Endothelial cell of umbilical vein (primary cell): ENCODE data around the gene DPH2. TPM values are rescaled to one million over a fixed set of nuclear protein-coding genes. Genes with fewer than 3 reads are reported as not detected.

Source experiments
- BruUV-seq: library from RNA; stranded (reverse); fragments of 400-500 nt; replicated peaks from 2 replicates; lab custom pipeline; 2021; lab: Mats Ljungman, UMichigan
- CTCF ChIA-PET: fragments of 300-600, 350-600 bp; sonication (Branson Sonifier 250); formaldehyde crosslinking; loops from one replicate; lab custom pipeline; 2021; ENCODE audit warnings: antibody characterized with exemption, inconsistent platforms; lab: Charles Lee
- POLR2A ChIA-PET: fragments of 300-600, 350-600 bp; sonication (Branson Sonifier 250); formaldehyde crosslinking; loops from one replicate; lab custom pipeline; 2021; ENCODE audit warnings: antibody characterized with exemption, inconsistent platforms; lab: Charles Lee
- DNase-seq: peaks from one replicate; pipeline ENCODE4 v3.0.0-alpha.2; 2011; ENCODE audit warnings: low read depth, low spot score
- FAIRE-seq: peaks from 2 replicates; lab custom pipeline; 2011; peaks lifted over from hg19 to GRCh38; lab: Jason Lieb, UNC
- H2AFZ ChIP-seq: 2 replicates; pipeline ENCODE4 v1.6.0; 2012; ENCODE audit warnings: low read depth, low read length, control low read depth, inconsistent platforms
- H3K27ac ChIP-seq: 2 replicates; pipeline ENCODE4 v1.5.1; 2011; ENCODE audit warnings: low read depth, mild to moderate bottlenecking, control low read depth, low read length, moderate library complexity; ENCODE audit not compliant: insufficient read depth
- H3K27me3 ChIP-seq, 2 experiments: 2 replicates each; pipeline versions ENCODE4 v1.6.0 to v1.6.1; 2011; ENCODE audit warnings: low read length in 2 of 2, mixed read lengths in 1 of 2; ENCODE audit not compliant: control insufficient read depth in 2 of 2, insufficient read depth in 2 of 2
- H3K36me3 ChIP-seq, 2 experiments: 2 replicates in 1 of 2; 3 replicates in 1 of 2; pipeline ENCODE4 v1.5.1; 2011; ENCODE audit warnings: low read length in 2 of 2, mild to moderate bottlenecking in 1 of 2, moderate library complexity in 1 of 2; ENCODE audit not compliant: control insufficient read depth in 2 of 2, insufficient read depth in 2 of 2; ENCODE audit errors: extremely low read depth in 1 of 2
- H3K4me1 ChIP-seq: 3 replicates; pipeline ENCODE4 v1.5.1; 2011; ENCODE audit warnings: mild to moderate bottlenecking, low read length; ENCODE audit not compliant: control insufficient read depth, insufficient read depth; ENCODE audit errors: extremely low read depth
- H3K4me2 ChIP-seq: 2 replicates; pipeline ENCODE4 v1.6.1; 2011; ENCODE audit warnings: low read length, control low read depth, mixed read lengths; ENCODE audit not compliant: insufficient read depth
- H3K4me3 ChIP-seq, 3 experiments: fragments of 200-600 bp in 1 of 3; sonication (generic), shearing (Covaris generic) in 1 of 3; replicated peaks in 1 of 3; 2 replicates each; pipeline ENCODE4 v1.5.1; 2011 to 2016; ENCODE audit warnings: control low read depth in 3 of 3, low read length in 3 of 3, mild to moderate bottlenecking in 2 of 3, inconsistent platforms in 1 of 3, low read depth in 1 of 3, moderate library complexity in 1 of 3; ENCODE audit not compliant: insufficient read depth in 1 of 3
- H3K79me2 ChIP-seq: 2 replicates; pipeline ENCODE4 v1.6.0; 2012; ENCODE audit warnings: low read length, inconsistent platforms; ENCODE audit not compliant: control insufficient read depth, insufficient read depth
- H3K9ac ChIP-seq: replicated peaks from 2 replicates; pipeline ENCODE3; 2011; ENCODE audit warnings: low read length, control low read depth; ENCODE audit not compliant: insufficient read depth; ENCODE audit errors: extremely low read depth
- H3K9me1 ChIP-seq: replicated peaks from 3 replicates; pipeline ENCODE4 v1.6.0; 2011; ENCODE audit warnings: mild to moderate bottlenecking, low read length; ENCODE audit not compliant: control insufficient read depth, insufficient read depth; ENCODE audit errors: extremely low read depth
- H3K9me3 ChIP-seq: replicated peaks from 2 replicates; pipeline ENCODE4 v1.5.1; 2012; ENCODE audit warnings: low read length, inconsistent platforms; ENCODE audit not compliant: control insufficient read depth, insufficient read depth
- H4K20me1 ChIP-seq: replicated peaks from 2 replicates; pipeline ENCODE3; 2011; ENCODE audit warnings: mild to moderate bottlenecking, low read length; ENCODE audit not compliant: control insufficient read depth, insufficient read depth; ENCODE audit errors: extremely low read depth
- EZH2 ChIP-seq: IDR thresholded peaks from 2 replicates; pipeline ENCODE4 v1.6.1; 2012; ENCODE audit warnings: borderline replicate concordance, low read depth, mild to moderate bottlenecking, moderate library complexity, low read length, inconsistent platforms; ENCODE audit not compliant: severe bottlenecking
- FOS ChIP-seq: IDR thresholded peaks from 2 replicates; pipeline ENCODE4 v1.6.1; 2011; ENCODE audit warnings: mild to moderate bottlenecking, low read length, moderate library complexity, borderline replicate concordance; ENCODE audit not compliant: insufficient read depth
- GATA2 ChIP-seq: IDR thresholded peaks from 2 replicates; pipeline ENCODE4 v1.7.0; 2011; ENCODE audit warnings: low read depth, mild to moderate bottlenecking, moderate library complexity, mixed read lengths, low read length; ENCODE audit not compliant: insufficient read length, insufficient read depth
- JUN ChIP-seq: IDR thresholded peaks from 2 replicates; pipeline ENCODE4 v1.6.1; 2011; ENCODE audit warnings: borderline replicate concordance, low read depth; ENCODE audit not compliant: insufficient read length, insufficient read depth
- MAX ChIP-seq: IDR thresholded peaks from 2 replicates; pipeline ENCODE4 v1.6.1; 2011; ENCODE audit not compliant: insufficient read depth, insufficient read length
- MYC ChIP-seq: IDR thresholded peaks from one replicate; pipeline ENCODE4 v1.6.1; 2011; ENCODE audit warnings: mild to moderate bottlenecking, low read depth, low read length
- POLR2A ChIP-seq: IDR thresholded peaks from 2 replicates; pipeline ENCODE4 v1.6.1; 2012; ENCODE audit warnings: low read depth, mild to moderate bottlenecking, control low read depth, low read length
- POLR2AphosphoS5 ChIP-seq: IDR thresholded peaks from 2 replicates; pipeline ENCODE4 v1.6.1; 2012; ENCODE audit warnings: low read depth, mild to moderate bottlenecking, control low read depth, low read length, moderate library complexity; ENCODE audit not compliant: insufficient read depth
- dilution Hi-C: fragments of 300-500 bp; cut with MboI; formaldehyde crosslinking; loops from one replicate; pipeline ENCODE4 v1.15.0; 2019; ENCODE audit warnings: low sequenced_read_pairs; ENCODE audit not compliant: extremely low pct_ligation_motif_present
- intact Hi-C: fragments of 100-400 bp; cut with micrococcal nuclease; formaldehyde crosslinking; loops from one replicate; pipeline ENCODE4 v1.10.0; 2022
- polyA plus RNA-seq, 4 experiments: library from polyadenylated mRNA; depleted of rRNA in 3 of 4; stranded (reverse) in 3 of 4; unstranded in 1 of 4; fragments of >200 nt; gene quantifications; 2 replicates each; pipeline versions ENCODE4 v1.2.1 to v1.2.3, GENCODE V29; 2011 to 2012; ENCODE audit warnings: missing spikeins in 1 of 4
- total RNA-seq: library from RNA; stranded (reverse); gene quantifications from 2 replicates; pipeline ENCODE4 v1.2.3, GENCODE V29; 2021
- TF ChIP-seq, protein P1 (sequence below), 2 donors: IDR thresholded peaks; 1 replicate in 1 of 2; 2 replicates in 1 of 2; pipeline ENCODE4 v1.5.1; 2011; ENCODE audit warnings: low read length in 2 of 2, mild to moderate bottlenecking in 2 of 2, moderate library complexity in 2 of 2, control low read depth in 1 of 2, inconsistent platforms in 1 of 2, low read depth in 1 of 2; ENCODE audit not compliant: insufficient read depth in 1 of 2; ENCODE audit errors: extremely low read depth in 1 of 2

The DPH2 gene
- total and polyA plus RNA-seq, 2 donors (not counting 3 experiments of a cell fraction or from before 2014, with no cell fraction given) = 28.1 to 59.1 TPM

DNA sequence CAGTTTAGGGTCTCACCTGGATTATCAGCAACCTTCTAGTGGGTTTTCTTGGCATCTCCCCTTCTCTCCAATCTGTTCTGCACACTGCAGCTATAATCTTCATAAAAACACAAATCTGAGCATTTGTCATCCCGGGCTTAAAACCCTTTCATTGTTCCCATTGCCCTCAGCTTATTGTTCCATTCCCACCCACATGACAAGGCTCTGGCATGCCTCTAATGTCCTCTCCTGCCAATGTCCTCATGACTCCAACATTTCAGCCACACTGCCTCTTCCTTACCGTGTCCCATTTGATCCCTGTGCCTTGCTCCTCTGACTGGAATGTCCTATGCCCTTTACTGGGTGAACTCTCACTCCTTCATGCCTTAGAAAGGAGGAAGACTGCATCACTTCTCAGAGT lies 7.5 kb upstream of the DPH2 start:
- intact Hi-C loops (no loop called here), dilution Hi-C loops (no loop called here)
- Histone ChIP-seq H3K27ac (no peak overlapping the region), H3K79me2 (no peaks in the 10 kb centered on the region), H3K9me3 (no peaks in the 10 kb centered on the region), H3K9me1 (no peaks in the 10 kb centered on the region), H3K4me1 (no peaks in the 10 kb centered on the region), H2AFZ (no peak overlapping the region), H3K4me3 (no peak overlapping the region), H3K9ac (no peak overlapping the region), H4K20me1 (no peaks in the 10 kb centered on the region), H3K4me2 (no peak overlapping the region), H3K36me3 (peaks cover 5 to 33% of the 10 kb centered on the region in 2 experiments), H3K27me3 (no peaks in the 10 kb centered on the region)
- DNase-seq (no peak), FAIRE-seq (no peak)
- CTCF ChIA-PET = no interaction called here
- BruUV-seq = no TSS peak
- TF ChIP-seq JUN (no peak), GATA2 (no peak), POLR2A (no peak), MAX (no peak), EZH2 (no peak)
- TF ChIP-seq, protein P1, sequence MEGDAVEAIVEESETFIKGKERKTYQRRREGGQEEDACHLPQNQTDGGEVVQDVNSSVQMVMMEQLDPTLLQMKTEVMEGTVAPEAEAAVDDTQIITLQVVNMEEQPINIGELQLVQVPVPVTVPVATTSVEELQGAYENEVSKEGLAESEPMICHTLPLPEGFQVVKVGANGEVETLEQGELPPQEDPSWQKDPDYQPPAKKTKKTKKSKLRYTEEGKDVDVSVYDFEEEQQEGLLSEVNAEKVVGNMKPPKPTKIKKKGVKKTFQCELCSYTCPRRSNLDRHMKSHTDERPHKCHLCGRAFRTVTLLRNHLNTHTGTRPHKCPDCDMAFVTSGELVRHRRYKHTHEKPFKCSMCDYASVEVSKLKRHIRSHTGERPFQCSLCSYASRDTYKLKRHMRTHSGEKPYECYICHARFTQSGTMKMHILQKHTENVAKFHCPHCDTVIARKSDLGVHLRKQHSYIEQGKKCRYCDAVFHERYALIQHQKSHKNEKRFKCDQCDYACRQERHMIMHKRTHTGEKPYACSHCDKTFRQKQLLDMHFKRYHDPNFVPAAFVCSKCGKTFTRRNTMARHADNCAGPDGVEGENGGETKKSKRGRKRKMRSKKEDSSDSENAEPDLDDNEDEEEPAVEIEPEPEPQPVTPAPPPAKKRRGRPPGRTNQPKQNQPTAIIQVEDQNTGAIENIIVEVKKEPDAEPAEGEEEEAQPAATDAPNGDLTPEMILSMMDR (IDR thresholded peaks at IDR 0.05; ENCODE audit: extremely low read depth in 1 of 2, insufficient read depth in 1 of 2, low read depth in 1 of 2, low read length in 2 of 2) = no peak
- POLR2A ChIA-PET = no interaction called here

DNA sequence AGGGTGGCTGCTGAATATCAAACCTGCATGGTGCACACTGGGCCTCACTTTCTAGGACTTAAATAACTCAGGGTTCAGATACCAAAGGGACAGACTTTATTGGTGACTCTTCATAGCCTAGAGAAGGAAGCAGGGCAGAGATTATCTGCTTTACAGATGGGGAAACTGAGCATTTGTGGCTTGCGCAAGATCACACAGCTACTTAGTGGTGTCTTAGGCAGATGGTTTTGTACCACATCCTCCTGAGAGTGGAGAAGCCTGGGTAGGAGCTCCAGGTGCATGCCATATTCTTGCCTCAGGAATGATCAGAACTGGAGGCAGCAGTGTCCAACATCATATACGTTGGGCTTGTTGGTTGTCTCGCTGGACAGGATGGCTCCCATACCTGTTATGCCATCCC lies 6.8 kb upstream of the DPH2 start:
- POLR2A ChIA-PET = no interaction called here
- CTCF ChIA-PET = no interaction called here
- no peaks in the 10 kb centered on the region for H3K9me3 ChIP-seq
- H3K9ac ChIP-seq = no peak overlapping the region
- H3K4me2 ChIP-seq = no peak overlapping the region
- no peak overlapping the region for H2AFZ ChIP-seq
- no peaks in the 10 kb centered on the region for H4K20me1 ChIP-seq
- BruUV-seq = no TSS peak
- DNase-seq = no peak
- H3K79me2 ChIP-seq = no peaks in the 10 kb centered on the region
- dilution Hi-C loops (no loop called here), intact Hi-C loops (no loop called here)
- peaks cover 2 to 26% of the 10 kb centered on the region in 2 experiments for H3K36me3 ChIP-seq
- no peaks in the 10 kb centered on the region for H3K27me3 ChIP-seq
- no peak overlapping the region for H3K4me3 ChIP-seq
- H3K27ac ChIP-seq = no peak overlapping the region
- no peaks in the 10 kb centered on the region for H3K9me1 ChIP-seq
- no peaks in the 10 kb centered on the region for H3K4me1 ChIP-seq
- FAIRE-seq = no peak
- TF ChIP-seq FOS = no peak
- no peak for TF ChIP-seq MYC
- no peak for TF ChIP-seq MAX
- TF ChIP-seq POLR2A = no peak
- no peak for TF ChIP-seq POLR2AphosphoS5
- TF ChIP-seq JUN = no peak
- no peak for TF ChIP-seq EZH2
- TF ChIP-seq GATA2 = no peak
- TF ChIP-seq, protein P1 (IDR thresholded peaks at IDR 0.05; ENCODE audit: extremely low read depth in 1 of 2, insufficient read depth in 1 of 2, low read depth in 1 of 2, low read length in 2 of 2) = no peak
